MM.1S (cell line): Measurements from ENCODE around the gene COQ2.

Source experiments
- EZH2 ChIP-seq: fragments of 300-600 bp; sonication (generic); optimal IDR thresholded peaks from 2 replicates; pipeline ENCODE3; 2017; ENCODE audit warnings: low read depth, mild to moderate bottlenecking, antibody characterized with exemption, low read length, mixed read lengths
- TF ChIP-seq, protein P1 (sequence below): fragments of 300-600 bp; sonication (generic); IDR thresholded peaks from 2 replicates; pipeline ENCODE4 v1.5.1; 2016; ENCODE audit warnings: antibody characterized with exemption, low read length, mixed read lengths

GRCh38 chr4:83323136-83323535 is 38.5 kb upstream of the COQ2 start:
- TF ChIP-seq, protein P1, sequence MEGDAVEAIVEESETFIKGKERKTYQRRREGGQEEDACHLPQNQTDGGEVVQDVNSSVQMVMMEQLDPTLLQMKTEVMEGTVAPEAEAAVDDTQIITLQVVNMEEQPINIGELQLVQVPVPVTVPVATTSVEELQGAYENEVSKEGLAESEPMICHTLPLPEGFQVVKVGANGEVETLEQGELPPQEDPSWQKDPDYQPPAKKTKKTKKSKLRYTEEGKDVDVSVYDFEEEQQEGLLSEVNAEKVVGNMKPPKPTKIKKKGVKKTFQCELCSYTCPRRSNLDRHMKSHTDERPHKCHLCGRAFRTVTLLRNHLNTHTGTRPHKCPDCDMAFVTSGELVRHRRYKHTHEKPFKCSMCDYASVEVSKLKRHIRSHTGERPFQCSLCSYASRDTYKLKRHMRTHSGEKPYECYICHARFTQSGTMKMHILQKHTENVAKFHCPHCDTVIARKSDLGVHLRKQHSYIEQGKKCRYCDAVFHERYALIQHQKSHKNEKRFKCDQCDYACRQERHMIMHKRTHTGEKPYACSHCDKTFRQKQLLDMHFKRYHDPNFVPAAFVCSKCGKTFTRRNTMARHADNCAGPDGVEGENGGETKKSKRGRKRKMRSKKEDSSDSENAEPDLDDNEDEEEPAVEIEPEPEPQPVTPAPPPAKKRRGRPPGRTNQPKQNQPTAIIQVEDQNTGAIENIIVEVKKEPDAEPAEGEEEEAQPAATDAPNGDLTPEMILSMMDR: no peak
- no peak for TF ChIP-seq EZH2
